ENCODE data around the gene MOV10. TPM values are rescaled to one million over a fixed set of nuclear protein-coding genes. Genes with fewer than 3 reads are reported as not detected.

Gene MOV10
- total and polyA plus RNA-seq, 2 donors: 33.6 to 62.9 TPM

- peaks cover 38 to 43% of the 10 kb centered on the region in 2 donors for H3K36me3 ChIP-seq (ENCODE audit: control insufficient read depth in 2 of 2, insufficient read depth in 2 of 2, low read length in 1 of 2)
- peak overlapping the region; percentile 80 for H3K27ac ChIP-seq (ENCODE audit: low read depth in 1 of 2, low read length in 1 of 2)
- peaks cover 9 to 46% of the 10 kb centered on the region in 2 donors for H3K4me1 ChIP-seq (ENCODE audit: control insufficient read depth in 2 of 2, insufficient read depth in 2 of 2, low read length in 2 of 2)
- peaks cover 0 to 6% of the 10 kb centered on the region in 2 donors for H3K27me3 ChIP-seq (ENCODE audit: control insufficient read depth in 2 of 2, insufficient read depth in 1 of 2, low read length in 1 of 2)
- DNase-seq (ENCODE audit: low read depth in 6 of 9, low spot score in 9 of 9): peak in 3 of 9 donors; percentile 44 to 66 (median 53)
- no peaks in the 10 kb centered on the region for H3K9me3 ChIP-seq (ENCODE audit: control insufficient read depth in 2 of 2, insufficient read depth in 1 of 2, low read length in 1 of 2)
- H3K4me3 ChIP-seq (ENCODE audit: low read length in 2 of 2): no peak overlapping the region
- 60% methylated on average over 7 of the region's 7 CpGs for WGBS
Measured at GRCh38 chr1:112700290-112701226, 26.1 kb downstream of the MOV10 start.

DNA sequence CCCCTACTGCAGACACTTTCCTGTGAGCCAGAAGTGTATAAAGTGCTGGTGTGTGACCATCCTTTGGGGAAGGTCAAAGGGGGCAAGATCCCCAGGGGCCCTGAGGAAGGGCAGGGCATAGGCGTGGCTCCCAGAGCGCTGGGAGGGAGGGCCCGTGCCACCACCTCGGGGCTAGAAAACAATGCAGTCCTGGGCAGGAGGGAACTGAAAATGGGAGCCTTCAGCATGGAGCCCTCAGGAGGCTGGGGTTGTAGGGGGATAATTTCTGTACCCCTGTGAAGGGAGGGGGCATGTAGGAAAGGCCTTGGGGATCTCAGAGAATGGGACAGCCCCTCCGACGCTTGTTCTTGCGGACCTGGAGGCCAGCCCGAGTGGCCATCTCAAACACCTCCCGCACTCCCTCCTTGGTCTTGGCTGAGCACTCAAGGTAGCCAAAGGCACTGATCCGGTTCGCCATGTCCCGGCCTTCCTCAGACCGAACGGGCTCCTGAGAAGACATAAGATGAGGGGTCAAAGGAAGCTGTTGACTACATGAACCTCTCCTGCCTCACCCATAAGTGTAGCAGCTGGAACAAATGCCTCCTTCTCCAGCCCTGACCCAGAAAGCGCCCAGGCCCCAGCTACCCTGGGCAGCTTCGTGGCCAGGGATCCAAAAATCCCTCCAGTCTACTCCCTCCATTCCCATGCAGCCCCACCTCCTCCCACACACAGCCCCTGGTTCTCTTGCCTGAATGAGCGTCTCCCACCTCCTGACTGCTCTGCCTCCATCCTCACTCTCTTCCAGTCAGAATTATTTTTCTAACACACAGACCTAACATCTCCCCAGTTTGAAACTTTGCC is 27.0 kb downstream of the MOV10 start:
- peak overlapping the region; percentile 47 to 80 for H3K27ac ChIP-seq (ENCODE audit: low read depth in 1 of 2, low read length in 1 of 2)
- no peak overlapping the region for H3K4me3 ChIP-seq (ENCODE audit: low read length in 2 of 2)
- peaks cover 0 to 15% of the 10 kb centered on the region in 2 donors for H3K27me3 ChIP-seq (ENCODE audit: control insufficient read depth in 2 of 2, insufficient read depth in 1 of 2, low read length in 1 of 2)
- DNase-seq (ENCODE audit: low read depth in 6 of 9, low spot score in 9 of 9): no peak
- no peaks in the 10 kb centered on the region for H3K9me3 ChIP-seq (ENCODE audit: control insufficient read depth in 2 of 2, insufficient read depth in 1 of 2, low read length in 1 of 2)
- peaks cover 12 to 52% of the 10 kb centered on the region in 2 donors for H3K4me1 ChIP-seq (ENCODE audit: control insufficient read depth in 2 of 2, insufficient read depth in 2 of 2, low read length in 2 of 2)
- WGBS: 92% methylated on average over 17 of the region's 17 CpGs
- peaks cover 30 to 40% of the 10 kb centered on the region in 2 donors for H3K36me3 ChIP-seq (ENCODE audit: control insufficient read depth in 2 of 2, insufficient read depth in 2 of 2, low read length in 1 of 2)

DNA sequence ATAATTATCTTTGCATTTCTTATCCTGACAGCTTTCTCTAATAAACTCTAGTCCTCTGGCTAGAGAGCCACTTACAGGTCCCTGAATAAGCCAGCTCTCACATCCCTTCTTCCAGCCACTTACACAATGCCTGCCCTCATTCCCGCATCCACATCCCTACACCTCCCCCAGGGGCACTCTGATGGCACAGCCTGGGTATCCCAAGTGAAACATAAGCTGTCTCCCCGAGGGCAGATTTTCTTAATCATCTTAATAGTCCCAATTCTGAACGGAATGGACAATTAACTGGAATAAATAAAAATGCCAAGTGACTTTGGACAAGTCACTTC is 27.6 kb downstream of the MOV10 start:
- H3K4me3 ChIP-seq (ENCODE audit: low read length in 2 of 2): no peak overlapping the region
- peaks cover 12 to 57% of the 10 kb centered on the region in 2 donors for H3K4me1 ChIP-seq (ENCODE audit: control insufficient read depth in 2 of 2, insufficient read depth in 2 of 2, low read length in 2 of 2)
- H3K27ac ChIP-seq (ENCODE audit: low read depth in 1 of 2, low read length in 1 of 2): no peak overlapping the region
- H3K9me3 ChIP-seq (ENCODE audit: control insufficient read depth in 2 of 2, insufficient read depth in 1 of 2, low read length in 1 of 2): no peaks in the 10 kb centered on the region
- H3K36me3 ChIP-seq (ENCODE audit: control insufficient read depth in 2 of 2, insufficient read depth in 2 of 2, low read length in 1 of 2): peaks cover 24 to 35% of the 10 kb centered on the region in 2 donors
- peaks cover 2 to 20% of the 10 kb centered on the region in 2 donors for H3K27me3 ChIP-seq (ENCODE audit: control insufficient read depth in 2 of 2, insufficient read depth in 1 of 2, low read length in 1 of 2)
- WGBS: 94% methylated on average over 3 of the region's 3 CpGs
- DNase-seq (ENCODE audit: low read depth in 6 of 9, low spot score in 9 of 9): no peak

DNA sequence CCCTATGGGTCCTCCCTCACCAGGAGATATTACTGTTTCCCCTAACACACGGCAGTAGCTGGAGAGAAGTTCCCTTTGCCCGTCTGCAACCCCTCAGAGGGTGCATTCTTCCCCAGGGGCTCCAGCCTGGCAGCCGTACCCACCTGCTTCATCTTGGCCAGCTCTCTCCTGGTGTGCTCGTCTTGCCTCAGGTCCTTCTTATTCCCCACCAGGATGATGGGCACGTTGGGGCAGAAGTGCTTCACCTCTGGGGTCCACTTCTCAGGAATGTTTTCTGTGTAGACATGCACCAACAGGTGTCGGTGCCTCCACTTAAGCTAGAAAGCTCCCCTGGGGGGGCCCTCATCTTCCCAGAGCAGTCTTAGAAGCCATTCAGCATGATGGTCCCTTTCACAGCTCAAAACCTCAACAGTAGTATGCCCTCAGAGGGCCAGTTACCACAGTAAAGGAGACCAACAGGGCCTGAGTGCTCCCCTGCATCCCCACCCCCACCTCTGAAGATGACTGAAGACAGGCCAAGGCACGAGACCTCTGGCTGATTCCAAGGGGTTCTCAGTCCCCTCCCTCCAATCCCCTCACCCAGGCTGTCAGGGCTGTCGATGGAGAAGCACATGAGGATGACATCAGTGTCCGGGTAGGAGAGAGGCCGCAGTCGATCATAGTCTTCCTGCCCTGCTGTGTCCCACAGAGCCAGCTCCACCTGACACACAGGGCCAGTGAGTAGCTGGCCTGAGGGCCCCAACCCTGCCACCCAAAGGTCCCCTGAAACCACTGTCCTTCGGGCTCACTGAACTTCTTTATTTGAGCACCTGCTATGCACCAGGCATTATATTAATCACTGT is 28.2 kb downstream of the MOV10 start:
- Histone ChIP-seq H3K36me3 (ENCODE audit: control insufficient read depth in 2 of 2, insufficient read depth in 2 of 2, low read length in 1 of 2) (peaks cover 23 to 33% of the 10 kb centered on the region in 2 donors), H3K27ac (ENCODE audit: low read depth in 1 of 2, low read length in 1 of 2) (no peak overlapping the region), H3K4me1 (ENCODE audit: control insufficient read depth in 2 of 2, insufficient read depth in 2 of 2, low read length in 2 of 2) (peaks cover 12 to 57% of the 10 kb centered on the region in 2 donors), H3K4me3 (ENCODE audit: low read length in 2 of 2) (no peak overlapping the region), H3K9me3 (ENCODE audit: control insufficient read depth in 2 of 2, insufficient read depth in 1 of 2, low read length in 1 of 2) (no peaks in the 10 kb centered on the region), H3K27me3 (ENCODE audit: control insufficient read depth in 2 of 2, insufficient read depth in 1 of 2, low read length in 1 of 2) (peaks cover 7 to 26% of the 10 kb centered on the region in 2 donors)
- WGBS: 92% methylated on average over 12 of the region's 12 CpGs
- no peak for DNase-seq (ENCODE audit: low read depth in 6 of 9, low spot score in 9 of 9)

- H3K9me3 ChIP-seq (ENCODE audit: control insufficient read depth in 2 of 2, insufficient read depth in 1 of 2, low read length in 1 of 2): no peaks in the 10 kb centered on the region
- DNase-seq (ENCODE audit: low read depth in 6 of 9, low spot score in 9 of 9): no peak
- H3K27me3 ChIP-seq (ENCODE audit: control insufficient read depth in 2 of 2, insufficient read depth in 1 of 2, low read length in 1 of 2): peaks cover 12 to 36% of the 10 kb centered on the region in 2 donors
- WGBS: 95% methylated on average over 8 of the region's 8 CpGs
- no peak overlapping the region for H3K27ac ChIP-seq (ENCODE audit: low read depth in 1 of 2, low read length in 1 of 2)
- H3K4me1 ChIP-seq (ENCODE audit: control insufficient read depth in 2 of 2, insufficient read depth in 2 of 2, low read length in 2 of 2): peaks cover 12 to 53% of the 10 kb centered on the region in 2 donors
- H3K4me3 ChIP-seq (ENCODE audit: low read length in 2 of 2): no peak overlapping the region
- H3K36me3 ChIP-seq (ENCODE audit: control insufficient read depth in 2 of 2, insufficient read depth in 2 of 2, low read length in 1 of 2): peaks cover 13 to 22% of the 10 kb centered on the region in 2 donors
Measured at GRCh38 chr1:112703706-112704105, 29.2 kb downstream of the MOV10 start.

GRCh38 chr1:112704391-112704933 is 30.0 kb downstream of the MOV10 start:
- 68% methylated on average over 7 of the region's 7 CpGs for WGBS
- peaks cover 17 to 43% of the 10 kb centered on the region in 2 donors for H3K27me3 ChIP-seq (ENCODE audit: control insufficient read depth in 2 of 2, insufficient read depth in 1 of 2, low read length in 1 of 2)
- peak overlapping the region; percentile 22 to 32 for H3K27ac ChIP-seq (ENCODE audit: low read depth in 1 of 2, low read length in 1 of 2)
- H3K9me3 ChIP-seq (ENCODE audit: control insufficient read depth in 2 of 2, insufficient read depth in 1 of 2, low read length in 1 of 2): no peaks in the 10 kb centered on the region
- peak overlapping the region in 1 of 2 donors; percentile 31 for H3K4me3 ChIP-seq (ENCODE audit: low read length in 2 of 2)
- DNase-seq (ENCODE audit: low read depth in 6 of 9, low spot score in 9 of 9): no peak
- H3K4me1 ChIP-seq (ENCODE audit: control insufficient read depth in 2 of 2, insufficient read depth in 2 of 2, low read length in 2 of 2): peaks cover 12 to 53% of the 10 kb centered on the region in 2 donors
- peaks cover 10 to 18% of the 10 kb centered on the region in 2 donors for H3K36me3 ChIP-seq (ENCODE audit: control insufficient read depth in 2 of 2, insufficient read depth in 2 of 2, low read length in 1 of 2)

DNA sequence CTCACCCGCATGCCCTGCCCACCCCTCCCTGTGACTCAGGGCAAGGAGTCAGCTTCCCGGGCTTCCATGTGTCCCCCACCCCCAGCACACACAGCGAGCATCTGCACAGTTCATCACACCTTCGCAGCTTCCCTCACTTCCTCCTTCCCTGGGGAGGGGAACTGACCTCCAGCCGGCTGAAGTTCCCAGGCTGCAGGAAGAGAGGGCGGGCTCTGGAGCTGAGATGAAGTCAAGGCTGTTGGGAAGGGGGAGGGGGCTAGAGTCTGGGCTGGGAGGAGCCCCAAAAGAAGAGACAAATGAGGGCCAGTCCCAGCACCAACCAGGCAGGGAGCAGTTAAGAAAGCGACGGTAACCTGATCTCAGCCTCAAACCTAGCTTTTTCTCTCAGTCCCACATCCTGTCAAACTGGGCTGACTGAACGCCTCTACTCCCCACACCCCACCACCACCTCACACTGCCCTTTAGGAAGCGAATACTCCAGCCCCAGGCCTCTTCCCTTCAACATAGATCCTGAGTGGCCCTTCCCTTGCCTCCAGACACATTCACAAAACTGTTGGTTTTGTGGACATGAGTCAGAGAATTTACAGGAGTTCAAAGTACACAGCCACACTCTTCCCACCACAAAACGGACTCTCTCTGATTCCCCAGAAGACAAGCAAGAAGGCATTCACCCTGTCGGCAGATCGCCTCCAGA is 30.6 kb downstream of the MOV10 start:
- H3K4me3 ChIP-seq (ENCODE audit: low read length in 2 of 2): peak overlapping the region in 1 of 2 donors; percentile 43
- H3K27ac ChIP-seq (ENCODE audit: low read depth in 1 of 2, low read length in 1 of 2): peak overlapping the region; percentile 56 to 68
- H3K4me1 ChIP-seq (ENCODE audit: control insufficient read depth in 2 of 2, insufficient read depth in 2 of 2, low read length in 2 of 2): peaks cover 12 to 47% of the 10 kb centered on the region in 2 donors
- peaks cover 4 to 12% of the 10 kb centered on the region in 2 donors for H3K36me3 ChIP-seq (ENCODE audit: control insufficient read depth in 2 of 2, insufficient read depth in 2 of 2, low read length in 1 of 2)
- peak in 4 of 9 donors; percentile 43 to 77 (median 52) for DNase-seq (ENCODE audit: low read depth in 6 of 9, low spot score in 9 of 9)
- peaks cover 21 to 49% of the 10 kb centered on the region in 2 donors for H3K27me3 ChIP-seq (ENCODE audit: control insufficient read depth in 2 of 2, insufficient read depth in 1 of 2, low read length in 1 of 2)
- H3K9me3 ChIP-seq (ENCODE audit: control insufficient read depth in 2 of 2, insufficient read depth in 1 of 2, low read length in 1 of 2): no peaks in the 10 kb centered on the region
- WGBS: 17% methylated on average over 13 of the region's 13 CpGs
